HepG2 (cell line): ENCODE data around the gene CACTIN. TPM values are rescaled to one million over a fixed set of nuclear protein-coding genes. Genes with fewer than 3 reads are reported as not detected.

Experiments
- AKAP8 ChIP-seq: sonication (generic); formaldehyde crosslinking; IDR thresholded peaks from 2 replicates; pipeline ENCODE4 v1.5.1; 2020; ENCODE audit warnings: mild to moderate bottlenecking, missing genetic modification reagents
- ATF5 ChIP-seq: sonication (generic); formaldehyde crosslinking; IDR thresholded peaks from 2 replicates; pipeline ENCODE4 v1.4.0; 2020; ENCODE audit warnings: mild to moderate bottlenecking, low read depth, missing genetic modification reagents
- MAX ChIP-seq: IDR thresholded peaks from 2 replicates; pipeline ENCODE4 v1.6.1; 2012; ENCODE audit warnings: inconsistent platforms
- MLLT10 ChIP-seq: sonication (generic); formaldehyde crosslinking; IDR thresholded peaks from 2 replicates; pipeline ENCODE4 v1.4.0; 2020; ENCODE audit warnings: missing genetic modification reagents
- NFYC ChIP-seq: IDR thresholded peaks from 2 replicates; pipeline ENCODE4 v1.6.1; 2016; ENCODE audit warnings: missing genetic modification reagents, missing compliant biosample characterization
- RFXAP ChIP-seq: sonication (generic); formaldehyde crosslinking; IDR thresholded peaks from 2 replicates; pipeline ENCODE4 v1.4.0; 2020; ENCODE audit warnings: missing genetic modification reagents, borderline replicate concordance
- THRA ChIP-seq: sonication (generic); formaldehyde crosslinking; IDR thresholded peaks from 2 replicates; pipeline ENCODE4 v1.4.0; 2020; ENCODE audit warnings: missing genetic modification reagents, borderline replicate concordance
- TOE1 ChIP-seq: sonication (generic); formaldehyde crosslinking; IDR thresholded peaks from 2 replicates; pipeline ENCODE4 v1.4.0; 2020; ENCODE audit warnings: mild to moderate bottlenecking, missing genetic modification reagents
- ZBTB1 ChIP-seq: sonication (generic); formaldehyde crosslinking; IDR thresholded peaks from 2 replicates; pipeline ENCODE4 v1.4.0; 2020; ENCODE audit warnings: missing genetic modification reagents, borderline replicate concordance
- ZBTB25 ChIP-seq: IDR thresholded peaks from 2 replicates; pipeline ENCODE4 v1.6.1; 2018; ENCODE audit warnings: missing genetic modification reagents
- ZNF276 ChIP-seq: sonication (generic); formaldehyde crosslinking; IDR thresholded peaks from 2 replicates; pipeline ENCODE4 v1.4.0; 2020; ENCODE audit warnings: mild to moderate bottlenecking, low read depth, missing genetic modification reagents
- ZNF547 ChIP-seq: sonication (generic); formaldehyde crosslinking; IDR thresholded peaks from 2 replicates; pipeline ENCODE4 v1.5.1; 2020; ENCODE audit warnings: mild to moderate bottlenecking, missing genetic modification reagents
- ZNF687 ChIP-seq: sonication (generic); formaldehyde crosslinking; IDR thresholded peaks from 2 replicates; pipeline ENCODE4 v1.5.1; 2020; ENCODE audit warnings: mild to moderate bottlenecking, missing genetic modification reagents, moderate library complexity
- polyA plus RNA-seq, 8 experiments: library from polyadenylated mRNA; depleted of rRNA in 3 of 8; stranded (reverse) in 7 of 8; unstranded in 1 of 8; fragments of >200 nt; fragmentation: Illumina TruSeq in 4 of 8; extraction: Trizol in 4 of 8; gene quantifications; 2 replicates each; pipeline versions ENCODE4 v1.2.1 to v1.2.3, GENCODE V29; 2011 to 2016; ENCODE audit warnings: low read depth in 4 of 8, missing spikeins in 1 of 8, mixed read lengths in 1 of 8; ENCODE audit not compliant: insufficient read depth in 1 of 8
- total RNA-seq, 5 experiments: library from RNA; depleted of rRNA; stranded (reverse); fragments of >200 nt; fragmentation: Illumina TruSeq; extraction: Trizol; gene quantifications; 2 replicates each; pipeline ENCODE4 v1.2.3, GENCODE V29; 2016; ENCODE audit warnings: low read depth in 1 of 5

CACTIN gene
- total and polyA plus RNA-seq, 2 of the 13 experiments (the other 11 are each of a cell fraction or from before 2014, with no cell fraction given) = 10.0 to 16.6 TPM

- TF ChIP-seq ZNF276 (no peak; the same call in 1 of the 2 replicates), MAX (peak; percentile 80), AKAP8 (CRISPR knock-in tag) (peak; percentile 73; the same call in 1 of the 2 replicates), ZNF687 (CRISPR knock-in tag) (peak; percentile 83), THRA (peak; percentile 41; the same call in 1 of the 2 replicates), ZBTB25 (CRISPR knock-in tag) (peak; percentile 68; the same call in 1 of the 2 replicates), NFYC (CRISPR knock-in tag) (peak; percentile 86), ZNF547 (CRISPR knock-in tag) (peak; percentile 52; the same call in 1 of the 2 replicates), MLLT10 (CRISPR knock-in tag) (no peak), ATF5 (CRISPR knock-in tag) (no peak), TOE1 (CRISPR knock-in tag) (no peak), ZBTB1 (CRISPR knock-in tag) (no peak), RFXAP (CRISPR knock-in tag) (peak; percentile 80; the same call in 1 of the 2 replicates)
Observed at GRCh38 chr19:3626473-3627350, at the start of gene CACTIN (continued).
